Suppressor macrophage treated with lipopolysaccharide for 1 hour (primary cell): Measurements from ENCODE around the gene SP3.

Experiments
- DNase-seq, 3 donors: peaks; one replicate each; pipeline ENCODE4 v3.0.0-alpha.2; 2020 to 2022

SP3 gene

GRCh38 chr2:173884025-173884802 is 81.0 kb downstream of the SP3 start:
- DNase-seq, result peak; percentile 58 to 69 (median 67)

GRCh38 chr2:173881886-173882285 is 83.3 kb downstream of the SP3 start:
- no peak for DNase-seq

DNA sequence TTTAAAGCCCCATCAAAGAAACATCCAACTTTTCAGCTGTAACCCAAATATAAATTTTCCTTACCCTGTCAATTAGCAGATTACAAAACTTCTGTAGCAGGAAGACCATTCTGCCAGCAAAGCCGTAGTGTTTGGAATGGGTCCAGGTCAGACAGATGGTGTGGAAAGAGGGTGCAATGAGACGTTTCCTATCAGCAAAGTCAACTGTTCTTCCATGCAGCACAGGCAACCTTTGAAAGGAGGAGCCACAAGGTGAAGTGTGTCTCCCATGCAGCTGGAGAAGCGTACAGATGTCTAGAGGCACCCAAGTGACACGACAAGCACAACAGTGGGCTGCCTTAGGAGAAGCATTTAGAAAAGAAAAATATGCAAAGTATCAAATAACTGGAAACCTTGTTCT is 83.7 kb downstream of the SP3 start:
- DNase-seq, result no peak

DNA sequence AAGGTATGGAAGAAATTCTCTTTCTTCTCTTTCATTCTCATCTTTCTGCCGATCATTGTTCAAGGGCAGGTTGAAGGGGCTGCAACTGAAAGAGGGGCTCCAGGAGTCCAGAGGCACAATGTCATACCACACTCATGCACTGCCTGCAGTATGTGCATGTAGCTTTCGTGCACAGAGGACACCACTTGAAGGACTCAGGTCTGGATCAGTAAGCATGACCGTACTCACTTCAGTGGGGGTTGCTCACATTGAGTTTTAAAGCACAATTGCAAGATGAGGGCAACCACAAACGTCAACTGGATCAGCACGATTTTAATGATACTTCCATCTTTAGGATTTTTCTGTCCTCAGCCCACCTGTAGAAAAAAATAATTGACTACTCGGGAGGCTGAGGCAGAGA is 84.6 kb downstream of the SP3 start:
- no peak for DNase-seq

GRCh38 chr2:173876833-173877413 is 88.2 kb downstream of the SP3 start:
- DNase-seq, result no peak

- DNase-seq, result peak; percentile 64 to 71 (median 68)
These were observed 90.3 kb downstream of the SP3 start for GRCh38 chr2:173874894-173875237.

DNA sequence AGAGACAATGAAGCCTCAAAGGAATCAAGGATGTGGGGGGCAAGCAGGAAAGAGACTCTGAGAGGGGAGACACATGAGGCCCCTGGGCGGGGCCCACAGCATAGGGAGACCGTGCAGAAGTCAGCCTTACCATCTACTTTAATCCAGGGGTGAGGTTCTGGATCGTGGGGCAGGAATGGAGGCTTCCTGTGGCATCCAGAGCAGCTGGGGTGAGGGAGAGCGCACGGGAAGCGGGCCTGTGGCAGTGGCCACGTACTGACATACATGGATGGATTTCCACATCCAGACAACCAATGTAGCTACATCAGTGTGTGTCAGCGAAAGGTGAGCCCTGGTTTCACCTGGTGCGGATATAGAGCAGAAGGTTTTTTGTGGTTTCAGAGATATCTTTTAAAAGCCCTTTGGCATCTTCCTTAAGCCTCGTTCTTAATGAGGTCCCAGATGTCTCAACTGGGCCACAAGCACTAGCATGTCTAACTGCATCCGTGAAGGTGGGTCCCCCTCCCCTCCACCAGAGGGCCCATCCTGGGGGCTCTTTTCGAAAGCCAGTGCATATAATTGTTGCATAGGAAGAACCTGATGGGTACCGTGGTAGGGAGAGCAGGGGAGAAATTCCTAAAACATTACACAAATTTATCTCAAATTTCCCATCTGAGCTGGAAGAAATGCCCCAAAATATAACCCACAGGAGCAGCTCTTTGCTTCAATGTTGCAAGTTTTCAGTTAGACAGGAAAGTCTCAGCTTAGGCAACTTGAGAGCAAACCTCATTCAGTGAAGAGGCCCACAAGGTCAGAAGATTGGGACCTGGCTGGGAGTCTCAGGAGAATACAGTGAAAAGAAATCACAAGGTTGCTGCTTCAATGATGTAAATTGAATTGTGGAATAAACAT is 90.9 kb downstream of the SP3 start:
- peak; percentile 56 to 68 (median 66) for DNase-seq

DNA sequence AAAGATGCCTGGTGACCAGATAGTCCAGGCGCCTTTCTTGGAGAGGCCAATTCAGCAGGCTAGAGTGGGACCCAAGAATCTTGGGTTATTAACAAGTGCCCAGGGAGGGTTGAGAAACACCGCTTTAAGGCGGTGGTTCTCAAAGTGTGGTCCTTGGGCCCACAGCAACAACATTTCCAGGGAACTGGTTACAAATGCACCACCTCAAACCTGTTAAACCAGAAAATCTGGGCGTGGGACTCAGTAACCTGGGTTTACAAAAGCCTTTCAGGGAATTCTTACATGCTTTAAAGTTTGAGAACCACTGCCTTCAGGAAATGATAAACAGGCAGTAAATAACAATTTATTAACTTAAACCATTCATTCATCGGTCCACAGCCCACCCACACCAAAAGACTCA is 92.5 kb downstream of the SP3 start:
- no peak for DNase-seq

DNA sequence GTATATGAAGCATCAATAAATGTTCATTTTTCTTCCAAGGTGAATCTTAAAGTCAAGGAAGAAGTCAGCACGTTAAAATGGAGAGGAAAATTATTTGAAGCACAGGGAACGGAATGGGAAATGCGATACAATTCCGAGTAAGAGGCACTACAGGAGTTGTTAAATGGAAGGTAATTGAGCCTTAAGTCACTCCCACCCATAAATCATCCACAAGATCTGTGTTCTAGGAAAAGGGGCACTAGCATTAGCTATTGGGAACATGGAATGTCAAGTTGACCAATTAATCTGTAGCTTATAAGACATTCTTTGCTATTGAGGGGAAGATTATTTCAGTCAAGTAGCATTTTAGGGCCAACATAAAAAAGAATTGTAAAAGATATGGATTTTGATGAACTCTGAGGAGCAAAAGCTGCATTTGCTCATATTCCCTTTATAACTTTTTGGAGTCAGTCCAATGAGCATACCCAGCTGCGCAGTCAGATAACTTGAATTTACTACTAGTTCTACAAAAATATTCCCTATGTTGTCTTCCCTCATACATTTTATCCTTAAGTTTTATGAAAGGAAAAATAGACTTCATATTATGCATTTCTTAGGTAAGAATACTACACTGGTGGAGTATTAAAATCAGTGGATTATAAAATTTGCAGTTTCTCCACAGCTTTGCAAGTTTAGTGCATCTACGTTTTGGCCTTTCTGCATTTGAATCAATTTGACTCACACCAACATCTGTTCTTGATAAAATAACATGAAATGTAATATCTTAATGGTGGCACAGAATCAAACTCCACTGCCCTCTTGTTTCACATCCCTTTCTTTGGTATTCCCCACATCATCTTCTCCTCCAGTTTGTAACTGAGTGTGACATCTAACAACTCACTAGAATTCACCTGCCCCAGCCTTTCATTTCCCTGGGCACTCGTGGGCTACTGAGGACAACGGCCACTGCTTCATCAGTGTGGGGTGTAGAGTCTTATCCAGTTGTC is 95.6 kb downstream of the SP3 start:
- DNase-seq, result no peak

DNA sequence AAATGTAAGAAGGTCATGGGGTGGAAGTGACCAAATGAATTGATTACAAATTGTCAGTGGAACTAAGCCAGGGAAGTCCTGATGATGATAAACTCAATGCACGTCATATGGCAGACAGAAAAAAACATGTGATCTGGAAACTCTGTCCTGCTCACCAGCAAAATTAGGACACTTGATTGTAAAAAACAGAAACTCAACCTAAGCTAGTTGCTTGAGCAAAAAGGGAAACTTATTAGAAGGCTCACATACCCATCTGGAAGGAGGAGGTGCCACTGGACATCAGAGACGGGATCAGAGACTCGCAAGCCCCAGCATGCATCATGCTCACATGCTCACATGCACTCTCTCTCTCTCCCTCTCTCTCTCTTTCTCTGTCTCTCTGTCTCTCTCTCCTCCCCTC is 96.8 kb downstream of the SP3 start:
- DNase-seq, result peak; percentile 52 to 55 (median 53)

GRCh38 chr2:173866874-173867618 is 98.1 kb downstream of the SP3 start:
- no peak for DNase-seq

GRCh38 chr2:173865971-173866873 is 99.0 kb downstream of the SP3 start:
- no peak for DNase-seq

DNA sequence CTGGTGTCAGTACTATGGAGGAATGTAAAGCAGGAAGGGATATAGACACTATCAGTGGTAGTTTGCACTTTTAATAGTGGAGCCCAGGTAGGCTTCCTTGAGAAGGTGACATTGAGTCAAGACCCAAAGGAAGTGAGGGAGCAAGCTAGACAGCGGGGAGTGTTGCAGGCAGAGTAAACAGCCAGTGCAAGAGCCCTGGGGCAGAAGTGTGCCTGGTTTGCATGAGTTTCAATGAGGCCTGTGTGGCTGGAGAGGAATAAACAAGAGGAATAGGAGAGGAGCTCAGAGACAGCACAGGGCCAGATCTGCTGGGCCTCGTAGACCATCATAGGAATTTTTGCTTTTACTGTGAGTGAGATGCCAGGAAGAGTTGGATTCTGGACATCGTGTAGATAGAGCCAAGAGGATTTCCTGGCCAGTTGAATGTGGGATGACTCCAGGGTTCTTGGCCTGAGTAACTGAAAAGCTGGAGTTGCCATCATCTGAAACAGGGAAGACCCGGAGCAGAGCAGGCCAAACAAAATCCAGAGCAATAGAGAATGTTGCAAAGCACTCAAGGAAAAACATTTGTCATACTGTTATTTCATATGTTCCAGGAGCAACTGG is 102.5 kb downstream of the SP3 start:
- DNase-seq, result no peak

DNA sequence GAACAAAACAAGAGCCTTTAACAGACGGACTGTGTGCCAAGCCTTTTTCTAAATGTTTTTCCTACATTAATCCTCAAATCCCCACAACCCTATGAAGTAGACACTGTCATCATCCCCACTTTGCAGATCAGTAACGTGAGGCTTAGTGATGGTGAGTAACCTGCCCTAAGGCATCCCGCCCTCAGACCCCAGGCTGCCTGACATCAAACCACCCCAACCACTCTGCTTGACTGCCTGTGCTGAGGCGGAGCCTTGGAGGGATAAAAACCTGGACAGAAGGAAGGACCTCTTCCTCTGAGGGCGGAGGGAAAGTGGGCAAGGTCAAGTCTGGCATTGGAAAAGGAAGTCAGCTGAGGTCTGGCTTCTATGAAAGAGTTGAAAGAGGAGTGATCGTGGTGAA is 104.6 kb downstream of the SP3 start:
- DNase-seq, result no peak

DNA sequence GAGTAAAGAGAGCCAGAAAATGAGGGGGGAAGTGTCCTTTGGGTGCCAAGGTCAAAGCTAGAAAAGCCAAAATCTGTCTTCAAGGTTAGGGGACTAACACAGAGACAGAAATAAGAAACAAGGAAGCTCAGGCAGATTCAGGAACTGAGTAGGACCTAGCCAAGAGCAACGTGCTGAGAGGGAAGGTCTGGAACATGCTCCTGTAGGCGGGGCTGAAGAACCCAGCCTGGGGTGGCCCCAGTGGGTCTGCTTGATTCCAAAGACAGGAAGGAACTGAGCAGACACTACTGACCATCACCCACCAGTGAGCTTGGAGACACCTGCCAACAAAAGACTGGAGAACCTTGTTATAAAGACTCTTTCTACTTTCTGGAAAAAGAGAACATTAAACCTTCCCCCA is 105.1 kb downstream of the SP3 start:
- peak; percentile 55 to 64 (median 59) for DNase-seq

GRCh38 chr2:173858291-173858731 is 106.9 kb downstream of the SP3 start:
- no peak for DNase-seq
